Measurements from ENCODE around the gene ELF2.

- TF ChIP-seq GTF2F1 (IDR thresholded peaks at IDR 0.05; ENCODE audit: borderline replicate concordance, low read depth, low read length) (no peak), CTCF (IDR thresholded peaks at IDR 0.05; ENCODE audit: control extremely low read depth in 1 of 3, insufficient read depth in 1 of 3, low read depth in 1 of 3, low read length in 3 of 3) (no peak), POLR2A (IDR thresholded peaks at IDR 0.05; ENCODE audit: control extremely low read depth in 1 of 2, low read depth in 2 of 2, low read length in 2 of 2) (no peak), SUZ12 (IDR thresholded peaks at IDR 0.05; ENCODE audit: low read length) (no peak)
- TF ChIP-seq, protein P1, sequence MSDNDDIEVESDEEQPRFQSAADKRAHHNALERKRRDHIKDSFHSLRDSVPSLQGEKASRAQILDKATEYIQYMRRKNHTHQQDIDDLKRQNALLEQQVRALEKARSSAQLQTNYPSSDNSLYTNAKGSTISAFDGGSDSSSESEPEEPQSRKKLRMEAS (IDR thresholded peaks at IDR 0.05) = no peak
These were observed 26.0 kb upstream of the ELF2 start for GRCh38 chr4:139202991-139203390.
